Measurements from ENCODE around the gene SERPINB8.
"Not testable (repeated sequence)": the region's sequence is repeated elsewhere in the genome, so short reads cannot be mapped to it uniquely, and the experiment has no call there.

The SERPINB8 gene, protein sequence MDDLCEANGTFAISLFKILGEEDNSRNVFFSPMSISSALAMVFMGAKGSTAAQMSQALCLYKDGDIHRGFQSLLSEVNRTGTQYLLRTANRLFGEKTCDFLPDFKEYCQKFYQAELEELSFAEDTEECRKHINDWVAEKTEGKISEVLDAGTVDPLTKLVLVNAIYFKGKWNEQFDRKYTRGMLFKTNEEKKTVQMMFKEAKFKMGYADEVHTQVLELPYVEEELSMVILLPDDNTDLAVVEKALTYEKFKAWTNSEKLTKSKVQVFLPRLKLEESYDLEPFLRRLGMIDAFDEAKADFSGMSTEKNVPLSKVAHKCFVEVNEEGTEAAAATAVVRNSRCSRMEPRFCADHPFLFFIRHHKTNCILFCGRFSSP

DNA sequence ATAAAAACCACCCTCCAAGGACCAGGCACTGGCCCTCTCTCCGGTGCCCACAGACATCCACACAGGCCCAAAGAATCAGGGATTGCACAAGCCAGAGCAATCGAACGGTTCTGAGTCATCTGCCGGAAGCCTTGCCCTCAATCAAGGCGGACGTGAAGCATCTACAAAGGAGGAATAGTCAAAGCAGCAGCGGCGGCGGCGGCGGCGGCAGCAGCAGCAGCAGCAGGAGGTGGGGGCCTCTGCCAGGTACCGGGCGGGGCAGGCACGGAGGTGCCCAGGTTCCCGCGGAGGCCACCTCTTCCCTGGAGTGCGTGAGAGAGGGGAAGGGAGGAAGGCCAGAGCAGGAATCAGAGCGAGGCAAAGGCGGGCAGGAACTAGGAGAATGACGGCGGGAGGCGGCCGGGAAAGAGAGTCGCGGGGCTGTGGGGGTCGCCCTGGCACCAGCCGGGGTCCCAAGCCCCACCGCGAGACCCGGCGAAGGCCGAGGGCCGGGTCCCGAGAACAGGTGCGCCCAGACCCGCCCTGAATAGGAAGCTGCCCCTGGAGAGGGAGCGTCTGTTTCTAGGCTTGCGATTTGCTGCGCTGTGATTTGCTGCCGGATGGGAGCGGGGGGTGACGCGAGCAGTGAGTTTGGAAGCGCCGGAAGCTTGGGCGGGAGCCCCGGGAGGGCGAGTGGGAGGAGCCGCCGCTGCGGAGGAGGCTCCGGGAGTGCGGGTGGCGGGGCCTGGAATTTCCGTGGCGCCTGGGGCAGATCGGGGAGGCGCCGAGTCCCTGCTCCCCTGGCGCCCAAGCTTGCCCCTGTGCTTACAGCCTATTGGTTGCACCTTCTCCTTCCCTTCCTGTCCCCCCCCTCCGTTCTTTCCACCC, at the start of gene SERPINB8:
Gene SERPINB8, plus strand, starts transcription at position 140 of the 867 bp plus-strand sequence. CDS start 8,228 bp downstream, outside the sequence.
- DNase-seq: peak; percentile 95

GRCh38 chr18:63922049-63922448, 47.8 kb upstream of the SERPINB8 start:
- DNase-seq: no peak

DNA sequence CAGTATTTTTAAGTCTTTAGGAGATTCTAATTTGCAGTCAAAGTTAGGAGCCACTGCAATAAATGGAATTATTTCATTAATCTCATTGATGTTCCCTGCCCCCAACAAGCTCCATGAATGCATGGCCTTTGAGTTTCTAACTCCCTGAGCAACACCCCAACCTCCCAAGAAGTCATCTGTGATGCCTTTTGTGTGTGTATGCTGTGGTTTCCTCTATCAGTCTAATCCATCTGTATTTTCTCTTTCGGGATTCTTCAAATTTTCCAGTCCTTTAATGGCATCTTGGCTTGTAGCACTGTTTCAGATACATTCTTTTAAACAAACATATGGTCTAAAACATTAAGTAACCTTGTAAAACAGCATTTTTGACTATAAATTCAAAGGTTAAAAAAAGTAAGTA, 45.3 kb upstream of the SERPINB8 start:
- peak; percentile 87 for DNase-seq

GRCh38 chr18:63928331-63928730, 41.5 kb upstream of the SERPINB8 start:
- DNase-seq: no peak

- DNase-seq: not testable (repeated sequence)
Observed at GRCh38 chr18:63929369-63929768, 40.5 kb upstream of the SERPINB8 start.

DNA sequence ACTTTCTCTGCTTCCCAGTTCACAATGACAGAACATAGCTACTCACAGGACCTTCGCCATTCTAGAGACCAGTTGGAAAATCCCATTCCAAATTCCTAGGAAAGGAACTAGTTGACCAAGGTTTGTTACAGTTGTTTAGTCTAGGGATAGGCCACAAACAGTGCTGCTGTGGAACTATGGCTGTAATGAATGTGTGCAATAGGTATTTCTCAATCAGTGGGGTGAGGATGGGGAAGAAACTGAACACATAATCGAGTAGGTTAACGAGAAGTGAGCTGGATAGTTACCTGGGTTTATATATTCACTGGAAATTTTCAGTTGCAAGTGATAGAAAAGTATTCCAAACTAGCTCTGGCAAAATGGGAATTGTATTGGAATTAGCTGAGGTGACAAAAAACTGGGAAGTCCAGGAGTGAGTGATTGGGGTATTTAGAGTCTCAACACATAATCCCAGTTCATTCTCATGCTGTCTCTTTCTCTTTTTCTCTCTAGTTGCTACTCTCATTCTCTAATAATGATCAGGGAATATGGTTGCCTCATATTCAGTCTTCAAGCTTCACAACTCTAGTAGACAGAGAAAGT, 39.0 kb upstream of the SERPINB8 start:
- no peak for DNase-seq

- peak; percentile 70 for DNase-seq
Observed at GRCh38 chr18:63936156-63936931, 33.5 kb upstream of the SERPINB8 start.

DNA sequence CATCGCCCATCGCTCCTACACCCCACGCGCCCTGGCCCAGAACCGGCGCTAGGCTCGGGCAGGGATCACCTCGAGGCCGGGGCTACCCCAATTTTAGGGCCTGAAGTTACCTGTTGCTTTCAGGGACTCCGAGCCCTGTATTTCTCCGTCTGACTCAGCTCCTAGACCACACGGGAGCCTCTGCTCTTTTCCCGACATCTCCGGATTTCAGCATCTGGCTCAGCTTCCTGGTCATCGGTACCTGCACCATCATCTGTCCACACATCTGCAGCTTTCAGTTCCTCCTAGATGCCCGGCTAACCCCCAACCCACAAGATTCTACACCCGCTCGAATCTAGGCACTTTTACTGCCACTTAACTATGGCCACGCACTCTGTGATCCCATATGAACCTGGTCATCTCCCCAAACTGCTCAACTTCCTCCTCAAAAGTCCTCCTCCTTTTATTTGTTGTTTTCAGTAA, 32.9 kb upstream of the SERPINB8 start:
- DNase-seq: no peak

GRCh38 chr18:63940008-63940407, 29.9 kb upstream of the SERPINB8 start:
- DNase-seq: no peak

DNA sequence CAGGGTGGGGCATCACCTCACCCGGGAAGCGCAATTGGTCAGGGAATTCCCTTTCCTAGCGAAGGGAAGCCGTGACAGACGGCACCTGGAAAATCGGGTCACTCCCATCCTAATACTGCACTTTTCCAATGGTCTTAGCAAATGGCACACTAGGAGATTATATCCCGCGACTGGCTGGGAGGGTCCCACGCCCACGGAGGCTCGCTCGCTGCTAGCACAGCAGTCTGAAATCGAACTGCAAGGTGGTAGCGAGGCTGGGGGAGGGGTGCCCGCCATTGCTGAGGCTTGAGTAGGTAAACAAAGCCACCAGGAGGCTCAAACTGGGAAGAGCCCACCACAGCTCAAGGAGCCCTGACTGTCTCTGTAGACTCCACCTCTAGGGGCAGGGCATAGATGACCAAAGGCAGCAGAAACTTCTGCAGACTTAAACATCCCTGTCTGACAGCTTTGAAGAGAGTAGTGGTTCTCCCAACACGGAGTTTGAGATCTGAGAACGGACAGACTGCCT, 29.3 kb upstream of the SERPINB8 start:
- not testable (repeated sequence) for DNase-seq

- no peak for DNase-seq
Observed at GRCh38 chr18:63947051-63947790, 22.7 kb upstream of the SERPINB8 start.

DNA sequence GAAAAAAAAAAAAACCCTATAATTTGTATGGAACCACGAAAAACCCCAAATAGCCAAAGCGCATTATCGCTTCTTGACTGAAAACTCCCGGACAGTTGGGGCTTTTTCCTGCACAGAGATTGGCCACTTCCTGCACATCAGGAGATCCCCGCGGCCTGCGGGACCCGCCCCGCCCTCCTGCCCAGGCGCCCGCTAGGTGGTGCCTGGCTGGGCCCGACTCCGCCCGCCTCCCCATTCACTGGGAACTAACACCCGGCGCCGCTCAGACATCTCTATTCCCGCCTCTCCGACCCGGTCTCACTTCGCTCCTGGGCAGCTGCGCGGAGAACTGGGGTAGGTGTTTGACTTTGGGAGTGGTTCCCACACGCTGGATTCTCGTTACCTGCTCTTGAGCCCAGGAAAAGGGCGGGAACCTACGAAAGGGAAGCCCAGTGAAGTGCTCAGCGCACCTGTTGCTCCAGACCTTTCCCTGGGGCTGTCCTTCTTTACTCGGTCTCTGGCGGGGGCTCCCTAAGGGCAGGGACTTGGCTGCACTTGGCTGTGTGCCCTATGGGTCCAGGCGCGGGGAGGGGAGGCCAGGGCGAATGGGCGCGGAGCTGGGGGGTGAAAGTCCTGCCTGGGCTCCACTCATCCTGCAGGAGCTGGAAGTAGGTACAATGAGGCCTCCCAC, 20.7 kb upstream of the SERPINB8 start, which contains the start of gene HMSD:
Gene HMSD, plus strand, starts transcription at position 234 of the 670 bp plus-strand sequence. CDS start 4,155 bp downstream, outside the sequence.
- no peak for DNase-seq

DNA sequence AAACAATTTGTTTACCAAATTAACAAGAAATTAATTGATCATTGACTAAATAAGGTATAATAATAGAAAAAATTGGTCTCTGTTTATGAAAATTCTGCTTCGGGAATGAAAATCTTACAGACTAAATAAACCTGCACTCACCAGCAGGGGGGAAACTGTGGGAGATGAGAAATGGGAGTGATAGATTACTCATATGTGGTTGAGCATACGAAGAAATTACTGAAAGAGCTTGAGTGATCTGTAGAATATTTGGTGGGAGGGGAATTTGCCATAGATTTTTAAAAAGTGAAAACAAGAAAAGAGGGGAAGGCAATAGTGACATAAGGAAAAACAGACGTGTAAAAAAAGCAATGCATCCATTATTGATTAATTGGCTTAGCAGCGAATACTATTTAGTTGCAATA, 18.6 kb upstream of the SERPINB8 start:
- peak; percentile 63 for DNase-seq

GRCh38 chr18:63953811-63954210, 16.1 kb upstream of the SERPINB8 start:
- DNase-seq: peak; percentile 56

DNA sequence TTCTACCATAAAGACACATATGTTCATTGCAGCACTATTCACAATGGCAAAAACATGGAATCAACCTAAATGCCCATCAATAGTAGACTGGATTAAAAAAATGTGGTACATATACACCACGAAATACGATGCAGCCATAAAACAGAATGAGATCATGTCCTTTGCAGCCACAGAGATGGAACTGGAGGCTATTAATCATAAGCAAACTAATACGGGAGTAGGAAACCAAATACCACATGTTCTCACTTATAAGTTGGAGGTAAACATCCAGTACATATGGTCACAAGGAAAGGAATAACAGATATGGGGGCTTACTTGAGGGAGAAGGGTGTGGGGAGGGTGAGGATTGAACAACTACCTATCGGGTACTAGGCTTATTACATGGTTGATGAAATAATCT, 13.1 kb upstream of the SERPINB8 start:
- peak; percentile 84 for DNase-seq

GRCh38 chr18:63960891-63961290, 9.0 kb upstream of the SERPINB8 start:
- no peak for DNase-seq

- DNase-seq: no peak
Observed at GRCh38 chr18:63961435-63961980, 8.4 kb upstream of the SERPINB8 start.

GRCh38 chr18:63962137-63962536, 7.7 kb upstream of the SERPINB8 start:
- DNase-seq: no peak

- DNase-seq: peak; percentile 53
Observed at GRCh38 chr18:63963615-63964256, 6.1 kb upstream of the SERPINB8 start.

GRCh38 chr18:63964908-63965307, 5.0 kb upstream of the SERPINB8 start:
- DNase-seq: no peak

All from fibroblast of skin of right quadriceps (primary cell).